Spleen (tissue), 11 donors: ENCODE measurements around the gene TRIO. TPM values are rescaled to one million over a fixed set of nuclear protein-coding genes. Genes with fewer than 3 reads are reported as not detected.
A peak's percentile ranks its signal among the peaks of the same experiment; 100 is the strongest.

Experiments
- DNase-seq: peaks from one replicate; pipeline ENCODE4 v3.0.0-alpha.2; 2020
- H3K27ac ChIP-seq, 8 donors: fragments of 200-600 bp; sonication (generic) in 7 of 8; 1 replicate in 4 of 8; 2 replicates in 4 of 8; pipeline versions ENCODE4 v1.5.0 to v1.8.0; 2016 to 2021; ENCODE audit warnings: inconsistent platforms in 4 of 8, mild to moderate bottlenecking in 4 of 8, moderate library complexity in 1 of 8
- H3K27me3 ChIP-seq, 7 donors: fragments of 200-600 bp; sonication (generic) in 6 of 7; replicated peaks in 1 of 7; 1 replicate in 4 of 7; 2 replicates in 3 of 7; pipeline versions ENCODE4 v1.5.0 to v1.8.0; 2016 to 2021; ENCODE audit warnings: inconsistent platforms in 3 of 7, mild to moderate bottlenecking in 1 of 7
- H3K36me3 ChIP-seq, 6 donors: fragments of 200-600 bp; sonication (generic) in 5 of 6; 1 replicate in 4 of 6; 2 replicates in 2 of 6; pipeline versions ENCODE4 v1.5.0 to v1.8.0; 2016 to 2021; ENCODE audit warnings: inconsistent platforms in 2 of 6
- H3K4me1 ChIP-seq, 6 donors: fragments of 200-600 bp; sonication (generic) in 5 of 6; 1 replicate in 3 of 6; 2 replicates in 3 of 6; pipeline versions ENCODE4 v1.5.0 to v1.8.0; 2016 to 2021; ENCODE audit warnings: inconsistent platforms in 3 of 6
- H3K4me3 ChIP-seq, 8 donors: fragments of 200-600 bp; sonication (generic) in 7 of 8; 1 replicate in 4 of 8; 2 replicates in 4 of 8; pipeline versions ENCODE4 v1.5.0 to v1.8.0; 2016 to 2021; ENCODE audit warnings: inconsistent platforms in 4 of 8, mild to moderate bottlenecking in 4 of 8, moderate library complexity in 2 of 8
- H3K9me3 ChIP-seq, 8 donors: fragments of 200-600 bp; sonication (generic) in 7 of 8; 1 replicate in 4 of 8; 2 replicates in 4 of 8; pipeline versions ENCODE4 v1.5.0 to v1.8.0; 2016 to 2021; ENCODE audit warnings: inconsistent platforms in 4 of 8
- CTCF ChIP-seq, 11 experiments: fragments of 200-600 bp in 7 of 11; fragments of 450-650 bp in 4 of 11; sonication (generic) in 4 of 11; IDR thresholded peaks in 8 of 11; conservative IDR thresholded peaks in 3 of 11; 1 replicate in 7 of 11; 2 replicates in 4 of 11; pipeline versions ENCODE4 v1.4.0 to v1.8.0; 2016 to 2021; ENCODE audit warnings: antibody characterized with exemption in 11 of 11, inconsistent platforms in 4 of 11, mild to moderate bottlenecking in 1 of 11
- POLR2A ChIP-seq, 3 donors: fragments of 450-650 bp; IDR thresholded peaks; one replicate each; pipeline ENCODE4 v1.5.1; 2017; ENCODE audit warnings: antibody characterized with exemption in 3 of 3, mild to moderate bottlenecking in 1 of 3
- POLR2AphosphoS5 ChIP-seq, 3 donors: sonication (generic); formaldehyde crosslinking; IDR thresholded peaks; one replicate each; pipeline ENCODE4 v1.5.1; 2017; ENCODE audit warnings: antibody characterized with exemption in 3 of 3
- WGBS, 5 donors: extraction: QIAGEN DNeasy Blood & Tissue Kit in 3 of 5; methylation state at CpG; one replicate each; pipeline versions ENCODE4 v1.1.5 to v1.1.7; 2013 to 2018; 5-methylcytosine and 5-hydroxymethylcytosine counted together
- intact Hi-C: fragments of 100-400 bp; cut with DNase I; formaldehyde crosslinking; loops from one replicate; pipeline ENCODE4 v1.15.0; 2023; ENCODE audit warnings: low total_unique reads
- polyA plus RNA-seq, 3 donors: library from polyadenylated mRNA; stranded (reverse); fragments of 200-250 nt; gene quantifications; one replicate each; pipeline ENCODE4 v1.2.1, GENCODE V29; 2013
- total RNA-seq, 7 donors: library from RNA; depleted of rRNA in 3 of 7; stranded (reverse); fragments of >200 nt in 3 of 7; fragmentation: NEBNext Ultra II Directional in 4 of 7; extraction: Animal tissue kit (Norgen Biotek cat#: 25700) in 4 of 7; gene quantifications; one replicate each; pipeline versions ENCODE4 v1.1.0 to v1.2.1, GENCODE V29; 2016 to 2021
- donor health status: healthy with polysubstance abuse.
- donor health status: DM: no; HTN: no; CAD: no; lungs with moderate emphysema.
- donor health status: DM: no; HTN: no; CAD: no.
- donor health status: Bipolar disorder and iron deficiency.
- donor health status: healthy.
- donor health status: DM: no; HTN: no; CAD: no.
- donor health status: DM: yes; HTN: yes; CAD: no.

Gene TRIO
- total and polyA plus RNA-seq, 10 donors, result 21.5 to 280 (median 190) TPM

- intact Hi-C loops, result no loop called here
- peaks cover 0 to 90% (median 54%) of the 10 kb centered on the region in 6 donors for H3K36me3 ChIP-seq
- peaks cover 0 to 23% (median 11%) of the 10 kb centered on the region in 6 donors for H3K4me1 ChIP-seq
- TF ChIP-seq CTCF (IDR thresholded peaks at IDR 0.05 in 8 of 11, conservative IDR thresholded peaks at IDR 0.05 in 3 of 11), result no peak
- TF ChIP-seq POLR2AphosphoS5 (IDR thresholded peaks at IDR 0.05), result no peak
- no peak for TF ChIP-seq POLR2A (IDR thresholded peaks at IDR 0.05)
- no peak overlapping the region for H3K27ac ChIP-seq
- H3K27me3 ChIP-seq, result no peaks in the 10 kb centered on the region
- 80 to 88% (median 83%) methylated on average over 7 of the region's 7 CpGs for WGBS, 5 donors
- no peaks in the 10 kb centered on the region for H3K9me3 ChIP-seq
- no peak for DNase-seq
- H3K4me3 ChIP-seq, result no peak overlapping the region
These were observed 363.0 kb downstream of the TRIO start for GRCh38 chr5:14506140-14506538.

DNA sequence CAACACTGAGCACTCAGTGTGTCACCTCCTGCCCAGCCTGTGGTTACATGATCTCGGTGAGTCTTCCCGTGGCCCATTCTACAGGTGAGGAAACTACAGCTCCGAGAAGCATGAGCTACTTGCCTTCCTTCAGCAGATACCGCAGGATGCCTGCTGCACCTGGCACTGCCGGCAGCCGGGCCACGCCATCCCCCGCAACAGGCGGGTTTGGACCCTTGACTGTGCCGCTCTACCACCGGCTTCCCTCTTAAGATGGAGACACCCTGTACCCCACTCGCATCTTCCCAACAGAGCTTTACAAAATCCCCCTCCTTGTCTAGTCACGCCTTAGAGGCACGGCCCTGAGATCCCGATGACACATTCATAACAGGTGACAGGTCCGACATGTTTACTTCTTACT is 363.5 kb downstream of the TRIO start:
- no peaks in the 10 kb centered on the region for H3K27me3 ChIP-seq
- no peaks in the 10 kb centered on the region for H3K9me3 ChIP-seq
- H3K36me3 ChIP-seq, result peaks cover 0 to 85% (median 50%) of the 10 kb centered on the region in 6 donors
- intact Hi-C loops, result no loop called here
- no peak overlapping the region for H3K27ac ChIP-seq
- TF ChIP-seq POLR2A (IDR thresholded peaks at IDR 0.05) (no peak), POLR2AphosphoS5 (IDR thresholded peaks at IDR 0.05) (peak in 1 of 3 donors; percentile 25)
- DNase-seq, result no peak
- H3K4me1 ChIP-seq, result peaks cover 0 to 23% (median 11%) of the 10 kb centered on the region in 6 donors
- H3K4me3 ChIP-seq, result no peak overlapping the region
- WGBS, 5 donors, result 94 to 96% (median 95%) methylated on average over 16 of the region's 16 CpGs

- Histone ChIP-seq H3K36me3 (peaks cover 0 to 78% (median 44%) of the 10 kb centered on the region in 6 donors), H3K9me3 (no peaks in the 10 kb centered on the region)
These were observed 364.2 kb downstream of the TRIO start for GRCh38 chr5:14507156-14507941.

DNA sequence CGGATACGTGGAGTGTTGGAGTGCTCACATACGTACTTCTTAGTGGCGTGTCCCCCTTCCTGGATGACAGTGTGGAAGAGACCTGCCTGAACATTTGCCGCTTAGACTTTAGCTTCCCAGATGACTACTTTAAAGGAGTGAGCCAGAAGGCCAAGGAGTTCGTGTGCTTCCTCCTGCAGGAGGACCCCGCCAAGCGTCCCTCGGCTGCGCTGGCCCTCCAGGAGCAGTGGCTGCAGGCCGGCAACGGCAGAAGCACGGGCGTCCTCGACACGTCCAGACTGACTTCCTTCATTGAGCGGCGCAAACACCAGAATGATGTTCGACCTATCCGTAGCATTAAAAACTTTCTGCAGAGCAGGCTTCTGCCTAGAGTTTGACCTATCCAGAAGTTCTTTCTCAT is 364.9 kb downstream of the TRIO start:
- no peak for DNase-seq
- TF ChIP-seq CTCF (IDR thresholded peaks at IDR 0.05 in 8 of 11, conservative IDR thresholded peaks at IDR 0.05 in 3 of 11) (no peak), POLR2AphosphoS5 (IDR thresholded peaks at IDR 0.05) (peak in 2 of 3 donors; percentile 17 to 25)
- no peak overlapping the region for H3K4me3 ChIP-seq
- no peak overlapping the region for H3K27ac ChIP-seq
- intact Hi-C loops, result no loop called here
- H3K36me3 ChIP-seq, result peaks cover 0 to 71% (median 37%) of the 10 kb centered on the region in 6 donors
- no peaks in the 10 kb centered on the region for H3K9me3 ChIP-seq
- no peaks in the 10 kb centered on the region for H3K27me3 ChIP-seq
- WGBS, 5 donors, result 91 to 96% (median 94%) methylated on average over 17 to 20 of the region's 20 CpGs
- peaks cover 0 to 15% (median 8%) of the 10 kb centered on the region in 6 donors for H3K4me1 ChIP-seq

More at GRCh38 chr5:14507156-14507941, 364.2 kb downstream of the TRIO start:
- WGBS, 5 donors, result 93 to 94% (median 94%) methylated on average over 21 of the region's 21 CpGs
- intact Hi-C loops, result no loop called here
- Histone ChIP-seq H3K27ac (no peak overlapping the region), H3K4me3 (no peak overlapping the region), H3K4me1 (peaks cover 0 to 21% (median 11%) of the 10 kb centered on the region in 6 donors), H3K27me3 (no peaks in the 10 kb centered on the region)
- TF ChIP-seq CTCF (IDR thresholded peaks at IDR 0.05 in 8 of 11, conservative IDR thresholded peaks at IDR 0.05 in 3 of 11), result no peak
- TF ChIP-seq POLR2A (IDR thresholded peaks at IDR 0.05), result no peak
- no peak for TF ChIP-seq POLR2AphosphoS5 (IDR thresholded peaks at IDR 0.05)
- DNase-seq, result no peak
